Natural killer cell (primary cell): ENCODE data around the gene PRAMEF20. TPM values are rescaled to one million over a fixed set of nuclear protein-coding genes. Genes with fewer than 3 reads are reported as not detected.

Experiments used
- ATAC-seq, 3 donors: fragments of 150-1000 bp in 2 of 3; fragments of 200-7000 bp in 1 of 3; cut with Tn5 transposase; 1 replicate in 1 of 3; 2 replicates in 2 of 3; pipeline ENCODE4 v1.10.0; 2021; ENCODE audit warnings: mild to moderate bottlenecking in 2 of 3, moderate library complexity in 2 of 3
- DNase-seq, 2 donors: peaks; one replicate each; pipeline versions ENCODE4 v3.0.0 to v3.0.0-alpha.2; 2013 to 2021; ENCODE audit warnings: mixed read lengths in 1 of 2
- H3K27ac ChIP-seq: one replicate; pipeline ENCODE4 v1.5.1; 2013; ENCODE audit warnings: mild to moderate bottlenecking, low read length
- H3K27me3 ChIP-seq: one replicate; pipeline ENCODE4 v1.6.1; 2013; ENCODE audit warnings: low read length; ENCODE audit not compliant: control insufficient read depth, insufficient read depth
- H3K36me3 ChIP-seq: one replicate; pipeline ENCODE4 v1.6.1; 2013; ENCODE audit warnings: low read length; ENCODE audit not compliant: control insufficient read depth, insufficient read depth
- H3K4me1 ChIP-seq: one replicate; pipeline ENCODE4 v1.6.1; 2013; ENCODE audit warnings: low read length; ENCODE audit not compliant: control insufficient read depth, insufficient read depth
- H3K4me3 ChIP-seq: one replicate; pipeline ENCODE4 v1.5.1; 2013; ENCODE audit warnings: low read length
- H3K9me3 ChIP-seq: one replicate; pipeline ENCODE4 v1.6.1; 2013; ENCODE audit warnings: low read length; ENCODE audit not compliant: control insufficient read depth, insufficient read depth
- H3K27ac Mint-ChIP-seq, 2 donors: one replicate each; pipeline ENCODE4 v1.8.0; 2022; ENCODE audit warnings: mild to moderate bottlenecking in 2 of 2, mixed read lengths in 2 of 2, moderate library complexity in 1 of 2
- H3K27me3 Mint-ChIP-seq, 2 donors: one replicate each; pipeline ENCODE4 v1.8.0; 2022; ENCODE audit warnings: low read depth in 2 of 2, mixed read lengths in 2 of 2
- H3K36me3 Mint-ChIP-seq: one replicate; pipeline ENCODE4 v1.8.0; 2022; ENCODE audit warnings: mixed read lengths
- H3K4me1 Mint-ChIP-seq, 2 donors: one replicate each; pipeline ENCODE4 v1.8.0; 2022; ENCODE audit warnings: mixed read lengths in 2 of 2
- H3K4me3 Mint-ChIP-seq: one replicate; pipeline ENCODE4 v1.8.0; 2022; ENCODE audit warnings: mild to moderate bottlenecking, moderate library complexity, mixed read lengths
- H3K9me3 Mint-ChIP-seq, 2 donors: one replicate each; pipeline ENCODE4 v1.8.0; 2022; ENCODE audit warnings: mixed read lengths in 2 of 2
- CTCF ChIP-seq: fragments of 200-600 bp; IDR thresholded peaks from one replicate; pipeline ENCODE4 v1.8.0; 2022; ENCODE audit warnings: antibody characterized with exemption
- WGBS: methylation state at CpG from one replicate; pipeline ENCODE4 v1.1.7; 2013; ENCODE audit warnings: missing lambda C conversion rate; ENCODE audit not compliant: insufficient coverage; 5-methylcytosine and 5-hydroxymethylcytosine counted together
- intact Hi-C: fragments of 100-400 bp; cut with micrococcal nuclease; formaldehyde crosslinking; loops from one replicate; pipeline ENCODE4 v1.14.2; 2022
- total RNA-seq, 4 donors: library from RNA; stranded (reverse); fragments of 120-200 nt in 1 of 4; gene quantifications; one replicate each; pipeline versions ENCODE4 v1.2.3 to v1.2.4, GENCODE V29; 2013 to 2022

PRAMEF20 gene
- total RNA-seq, 3 donors from 2014 or later (not counting 1 experiment from before 2014, with no cell fraction given) = not detected

- H3K4me1 Mint-ChIP-seq = no peaks in the 10 kb centered on the region
Observed at GRCh38 chr1:13443335-13443979, 33.2 kb downstream of the PRAMEF20 start.

DNA sequence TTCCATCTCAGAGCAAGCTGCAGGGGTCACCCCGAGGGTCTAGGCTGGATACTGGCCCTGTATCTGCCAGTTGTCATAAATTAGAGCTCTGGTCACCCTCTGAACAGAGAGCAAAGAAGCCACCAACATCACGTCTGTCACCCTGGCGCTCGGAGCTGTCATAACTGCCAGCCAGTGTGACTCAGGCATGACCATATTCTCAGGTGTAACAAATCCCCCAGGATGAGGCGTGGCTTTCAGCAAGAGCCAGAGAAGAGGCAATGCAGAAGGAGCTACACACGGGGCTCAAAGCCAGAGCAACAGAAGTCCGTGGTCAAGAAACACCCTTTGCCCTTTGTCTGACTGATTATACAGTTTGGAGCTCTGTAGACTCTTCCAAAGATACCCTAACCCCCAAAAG lies 40.0 kb downstream of the PRAMEF20 start:
- no peak for ATAC-seq

More at GRCh38 chr1:13443335-13443979, 33.2 kb downstream of the PRAMEF20 start:
- no peak overlapping the region for H3K4me3 ChIP-seq
- H3K4me1 ChIP-seq = no peaks in the 10 kb centered on the region
- H3K27ac Mint-ChIP-seq = no peak overlapping the region
- no peaks in the 10 kb centered on the region for H3K9me3 ChIP-seq
- no peak overlapping the region for H3K4me3 Mint-ChIP-seq
- H3K36me3 Mint-ChIP-seq = no peaks in the 10 kb centered on the region
- no peaks in the 10 kb centered on the region for H3K9me3 Mint-ChIP-seq
- H3K27me3 ChIP-seq = no peaks in the 10 kb centered on the region
- DNase-seq = no peak
- no peak for ATAC-seq
- 66% methylated on average over 9 of the region's 10 CpGs for WGBS
- H3K27ac ChIP-seq = no peak overlapping the region
- intact Hi-C loops = no loop called here
- H3K27me3 Mint-ChIP-seq = peaks cover 0 to 4% of the 10 kb centered on the region in 2 donors
- no peaks in the 10 kb centered on the region for H3K36me3 ChIP-seq
- no peak for TF ChIP-seq CTCF

GRCh38 chr1:13451399-13451965 lies 41.2 kb downstream of the PRAMEF20 start:
- no peaks in the 10 kb centered on the region for H3K36me3 Mint-ChIP-seq
- no peaks in the 10 kb centered on the region for H3K36me3 ChIP-seq
- no peaks in the 10 kb centered on the region for H3K9me3 ChIP-seq
- intact Hi-C loops = no loop called here
- no peaks in the 10 kb centered on the region for H3K27me3 Mint-ChIP-seq
- no peaks in the 10 kb centered on the region for H3K27me3 ChIP-seq
- H3K4me3 ChIP-seq = no peak overlapping the region
- ATAC-seq = no peak
- H3K4me1 ChIP-seq = no peaks in the 10 kb centered on the region
- no peaks in the 10 kb centered on the region for H3K4me1 Mint-ChIP-seq
- TF ChIP-seq CTCF = no peak
- no peak overlapping the region for H3K4me3 Mint-ChIP-seq
- no peak for DNase-seq
- H3K9me3 Mint-ChIP-seq = no peaks in the 10 kb centered on the region
- no peak overlapping the region for H3K27ac ChIP-seq
- 78% methylated on average over 6 of the region's 6 CpGs for whole genome bisulfite sequencing
- no peak overlapping the region for H3K27ac Mint-ChIP-seq

More for the DNA sequence above, 40.0 kb downstream of the PRAMEF20 start:
- H3K9me3 Mint-ChIP-seq = no peaks in the 10 kb centered on the region
- no peaks in the 10 kb centered on the region for H3K36me3 Mint-ChIP-seq
- H3K27ac Mint-ChIP-seq = no peak overlapping the region
- peaks cover 0 to under 1% of the 10 kb centered on the region in 2 donors for H3K27me3 Mint-ChIP-seq
- WGBS = 70% methylated on average over 7 of the region's 7 CpGs
- H3K4me3 ChIP-seq = no peak overlapping the region
- no peaks in the 10 kb centered on the region for H3K4me1 ChIP-seq
- no peaks in the 10 kb centered on the region for H3K27me3 ChIP-seq
- H3K4me1 Mint-ChIP-seq = no peaks in the 10 kb centered on the region
- no peaks in the 10 kb centered on the region for H3K9me3 ChIP-seq
- no peak overlapping the region for H3K4me3 Mint-ChIP-seq
- no peak overlapping the region for H3K27ac ChIP-seq
- DNase-seq = no peak
- no peaks in the 10 kb centered on the region for H3K36me3 ChIP-seq
- TF ChIP-seq CTCF = no peak
- intact Hi-C loops = no loop called here
